ENCODE measurements around the gene REXO4.
A peak's percentile ranks its signal among the peaks of the same experiment; 100 is the strongest.

The REXO4 gene

GRCh38 chr9:133356391-133357091 is 61.3 kb downstream of the REXO4 start, which contains the start of the genes SURF1 and SURF2:
SURF1 (minus strand) TSS chr9:133356487; CDS start chr9:133356453, 34 bp downstream.
SURF2 (plus strand) TSS chr9:133356550; CDS start chr9:133356593, 43 bp downstream.
- peak; percentile 61 for DNase-seq (ENCODE audit: low read depth)
- TF ChIP-seq CTCF (conservative IDR thresholded peaks at IDR 0.05; ENCODE audit: control insufficient read depth, insufficient read depth, low read depth, low read length): no peak
- peak within 1 kb of the TSS; percentile 68 for H3K4me3 ChIP-seq (ENCODE audit: control insufficient read depth, low read depth, low read length)

Measured in fibroblast of mammary gland (primary cell).